Stomach (tissue), 9 donors: ENCODE data around the gene GSTM2. TPM values are rescaled to one million over a fixed set of nuclear protein-coding genes. Genes with fewer than 3 reads are reported as not detected.
"Not testable (repeated sequence)": the region's sequence is repeated elsewhere in the genome, so short reads cannot be mapped to it uniquely, and the experiment has no call there.

ENCODE experiments used
- DNase-seq, 2 donors: peaks; one replicate each; pipeline versions ENCODE4 v3.0.0 to v3.0.0-alpha.2; 2013 to 2019
- H3K27ac ChIP-seq, 5 donors: fragments of 200-600 bp in 4 of 5; sonication (generic) in 4 of 5; one replicate each; pipeline ENCODE4 v1.5.1; 2013 to 2019; ENCODE audit warnings: mild to moderate bottlenecking in 1 of 5, moderate library complexity in 1 of 5
- H3K27me3 ChIP-seq, 3 donors: fragments of 200-600 bp; sonication (generic); one replicate each; pipeline ENCODE4 v1.5.1; 2017 to 2019; ENCODE audit warnings: mixed run types in 1 of 3
- H3K36me3 ChIP-seq, 4 donors: fragments of 200-600 bp; sonication (generic); 1 replicate in 3 of 4; 2 replicates in 1 of 4; pipeline ENCODE4 v1.5.1; 2016 to 2019
- H3K4me1 ChIP-seq, 4 donors: fragments of 200-600 bp; sonication (generic); one replicate each; pipeline ENCODE4 v1.5.1; 2016 to 2019
- H3K4me3 ChIP-seq, 4 donors: fragments of 200-600 bp; sonication (generic) in 3 of 4; one replicate each; pipeline ENCODE4 v1.5.1; 2016 to 2019; ENCODE audit warnings: mild to moderate bottlenecking in 1 of 4
- H3K9me3 ChIP-seq, 4 donors: fragments of 200-600 bp; sonication (generic); one replicate each; pipeline ENCODE4 v1.5.1; 2016 to 2019
- EP300 ChIP-seq: sonication (generic); formaldehyde crosslinking; IDR thresholded peaks from one replicate; pipeline ENCODE4 v1.6.1; 2017; ENCODE audit warnings: antibody characterized with exemption
- POLR2A ChIP-seq, 4 donors: fragments of 450-650 bp; IDR thresholded peaks; one replicate each; pipeline ENCODE4 v1.6.1; 2016; ENCODE audit warnings: antibody characterized with exemption in 4 of 4, control low read depth in 2 of 4, mild to moderate bottlenecking in 1 of 4, moderate library complexity in 1 of 4
- POLR2AphosphoS5 ChIP-seq, 3 donors: sonication (generic); formaldehyde crosslinking; IDR thresholded peaks; one replicate each; pipeline ENCODE4 v1.6.1; 2016; ENCODE audit warnings: antibody characterized with exemption in 3 of 3
- WGBS, 5 donors: extraction: QIAGEN DNeasy Blood & Tissue Kit in 3 of 5; methylation state at CpG; one replicate each; pipeline versions ENCODE4 v1.1.5 to v1.1.7; 2013 to 2018; 5-methylcytosine and 5-hydroxymethylcytosine counted together
- intact Hi-C: fragments of 100-400 bp; cut with DNase I; formaldehyde crosslinking; loops from one replicate; pipeline ENCODE4 v1.15.1; 2023; ENCODE audit warnings: low total_unique reads
- polyA plus RNA-seq, 3 donors: library from polyadenylated mRNA; stranded (reverse); fragments of 200-250 nt; gene quantifications; one replicate each; pipeline ENCODE4 v1.2.3, GENCODE V29; 2013
- total RNA-seq, 5 donors: library from RNA; depleted of rRNA; stranded (reverse); fragments of >200 nt; gene quantifications; one replicate each; pipeline versions ENCODE4 v1.1.0 to v1.2.3, GENCODE V29; 2014 to 2016
- TF ChIP-seq, protein P1 (sequence below), 7 experiments: fragments of 450-650 bp in 4 of 7; fragments of 200-600 bp in 3 of 7; sonication (generic) in 3 of 7; IDR thresholded peaks; one replicate each; pipeline ENCODE4 v1.5.1; 2016 to 2019; ENCODE audit warnings: antibody characterized with exemption in 7 of 7, control low read depth in 2 of 7, mild to moderate bottlenecking in 1 of 7
- donor health status: healthy with polysubstance abuse.
- donor health status: Bipolar disorder and iron deficiency.
- donor health status: healthy.

GSTM2 gene
- total and polyA plus RNA-seq, 8 donors: 22.3 to 219 (median 124) TPM

DNA sequence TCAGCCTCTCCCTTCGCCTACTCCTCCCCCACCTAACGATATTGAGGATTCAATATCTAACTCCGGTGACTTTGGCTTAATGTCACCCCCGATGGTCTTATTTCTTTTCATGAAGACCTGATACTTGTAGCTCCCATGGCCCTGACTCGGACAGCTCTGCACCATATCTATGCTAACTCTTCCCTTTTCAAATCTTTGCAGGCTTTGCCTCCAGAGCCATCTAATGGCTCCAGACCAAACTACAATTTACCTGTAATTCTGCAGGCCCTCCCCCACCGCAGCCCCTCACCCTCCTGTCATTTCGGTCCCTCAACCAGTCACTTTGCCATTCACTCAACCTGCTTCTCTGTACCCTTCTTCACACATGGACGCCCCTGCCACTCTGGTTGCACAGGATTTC is 36.3 kb downstream of the GSTM2 start:
- H3K4me1 ChIP-seq: peaks cover 0 to 11% (median 2%) of the 10 kb centered on the region in 4 donors
- no peaks in the 10 kb centered on the region for H3K36me3 ChIP-seq
- no peak for DNase-seq
- H3K4me3 ChIP-seq: no peak overlapping the region
- TF ChIP-seq EP300 (no peak), POLR2AphosphoS5 (IDR thresholded peaks at IDR 0.05) (no peak), POLR2A (IDR thresholded peaks at IDR 0.05) (no peak)
- TF ChIP-seq, protein P1, sequence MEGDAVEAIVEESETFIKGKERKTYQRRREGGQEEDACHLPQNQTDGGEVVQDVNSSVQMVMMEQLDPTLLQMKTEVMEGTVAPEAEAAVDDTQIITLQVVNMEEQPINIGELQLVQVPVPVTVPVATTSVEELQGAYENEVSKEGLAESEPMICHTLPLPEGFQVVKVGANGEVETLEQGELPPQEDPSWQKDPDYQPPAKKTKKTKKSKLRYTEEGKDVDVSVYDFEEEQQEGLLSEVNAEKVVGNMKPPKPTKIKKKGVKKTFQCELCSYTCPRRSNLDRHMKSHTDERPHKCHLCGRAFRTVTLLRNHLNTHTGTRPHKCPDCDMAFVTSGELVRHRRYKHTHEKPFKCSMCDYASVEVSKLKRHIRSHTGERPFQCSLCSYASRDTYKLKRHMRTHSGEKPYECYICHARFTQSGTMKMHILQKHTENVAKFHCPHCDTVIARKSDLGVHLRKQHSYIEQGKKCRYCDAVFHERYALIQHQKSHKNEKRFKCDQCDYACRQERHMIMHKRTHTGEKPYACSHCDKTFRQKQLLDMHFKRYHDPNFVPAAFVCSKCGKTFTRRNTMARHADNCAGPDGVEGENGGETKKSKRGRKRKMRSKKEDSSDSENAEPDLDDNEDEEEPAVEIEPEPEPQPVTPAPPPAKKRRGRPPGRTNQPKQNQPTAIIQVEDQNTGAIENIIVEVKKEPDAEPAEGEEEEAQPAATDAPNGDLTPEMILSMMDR (IDR thresholded peaks at IDR 0.05): no peak
- peaks cover 0 to 16% (median 0%) of the 10 kb centered on the region in 4 donors for H3K9me3 ChIP-seq
- no peaks in the 10 kb centered on the region for H3K27me3 ChIP-seq
- intact Hi-C loops: no loop called here
- WGBS, 5 donors: 74 to 90% (median 79%) methylated on average over 8 of the region's 8 CpGs
- H3K27ac ChIP-seq: no peak overlapping the region

DNA sequence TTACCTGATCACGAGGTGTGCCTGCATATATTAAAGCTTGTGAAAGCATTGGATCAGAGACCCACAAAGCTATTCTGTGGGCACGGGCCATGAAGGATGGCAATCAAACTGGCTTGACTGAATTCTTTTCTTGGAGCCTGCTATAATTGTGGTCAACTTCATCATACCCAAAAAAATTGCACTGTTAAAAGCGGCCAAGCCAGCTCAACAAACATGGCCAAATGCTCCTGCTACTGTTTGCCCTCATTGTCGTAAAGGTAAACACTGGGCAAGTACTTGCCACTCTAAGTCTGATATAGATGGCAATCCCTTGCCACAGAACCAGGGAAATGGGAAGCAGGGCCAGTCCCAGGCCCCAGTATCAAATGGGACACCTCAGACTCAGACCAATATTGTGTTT is 37.6 kb downstream of the GSTM2 start:
- Histone ChIP-seq H3K36me3 (no peaks in the 10 kb centered on the region), H3K4me1 (peaks cover 0 to 11% (median 2%) of the 10 kb centered on the region in 4 donors), H3K4me3 (no peak overlapping the region), H3K27ac (peak overlapping the region in 4 of 5 donors; percentile 22 to 76 (median 40)), H3K9me3 (peaks cover 0 to 19% (median 0%) of the 10 kb centered on the region in 4 donors), H3K27me3 (no peaks in the 10 kb centered on the region)
- intact Hi-C loops: no loop called here
- TF ChIP-seq POLR2AphosphoS5 (IDR thresholded peaks at IDR 0.05) (peak in 2 of 3 donors; percentile 38 to 42), EP300 (no peak), POLR2A (IDR thresholded peaks at IDR 0.05) (no peak)
- TF ChIP-seq, protein P1 (IDR thresholded peaks at IDR 0.05): no peak
- peak in 1 of 2 donors; percentile 63 for DNase-seq
- WGBS, 5 donors: 38 to 76% (median 48%) methylated on average over 4 of the region's 4 CpGs

DNA sequence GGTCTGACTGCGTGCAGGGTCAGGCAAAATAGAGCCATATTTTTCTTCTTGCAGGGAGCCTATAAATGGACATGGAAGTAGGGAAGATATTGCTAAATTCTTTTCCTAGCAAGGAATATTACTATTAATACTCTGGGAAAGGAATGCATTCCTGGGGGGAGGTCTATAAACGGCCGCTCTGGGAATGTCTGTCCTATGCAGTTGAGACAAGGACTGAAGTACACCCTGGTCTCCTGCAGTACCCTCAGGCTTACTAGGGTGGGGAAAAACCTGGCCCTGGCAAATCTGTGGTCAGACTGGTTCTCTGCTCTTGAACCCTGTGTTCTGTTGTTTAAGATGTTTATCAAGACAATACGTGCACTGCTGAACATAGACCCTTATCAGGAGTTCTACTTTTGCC is 41.1 kb downstream of the GSTM2 start:
- H3K27ac ChIP-seq: not testable (repeated sequence)

DNA sequence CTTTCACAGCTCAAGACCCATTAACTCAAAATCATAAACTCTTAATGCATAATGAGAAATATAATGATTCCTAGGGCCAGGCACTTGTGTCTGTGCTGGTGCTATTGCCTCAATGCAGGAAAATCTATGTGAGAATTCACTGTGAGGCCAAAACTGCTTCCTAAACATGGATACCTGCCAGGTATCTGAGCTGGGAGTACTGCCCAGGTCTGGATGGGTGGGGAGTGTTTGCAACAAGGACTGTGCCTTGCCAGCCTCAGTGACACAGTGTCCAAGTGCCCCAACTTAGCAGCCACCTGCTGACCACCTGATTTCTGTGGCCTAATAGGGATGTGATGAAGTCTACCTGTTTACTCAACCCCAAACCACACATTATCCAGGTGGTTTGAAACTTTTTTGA is 42.0 kb downstream of the GSTM2 start:
- H3K4me3 ChIP-seq, intact Hi-C loops, H3K27ac ChIP-seq, H3K27me3 ChIP-seq, H3K36me3 ChIP-seq: not testable (repeated sequence)
- peaks cover 0 to 10% (median 4%) of the 10 kb centered on the region in 4 donors for H3K4me1 ChIP-seq
- DNase-seq: peak in 1 of 2 donors; percentile 66
- peaks cover 0 to 11% (median 0%) of the 10 kb centered on the region in 4 donors for H3K9me3 ChIP-seq

More for the DNA sequence above, 41.1 kb downstream of the GSTM2 start:
- H3K9me3 ChIP-seq: peaks cover 0 to 11% (median 0%) of the 10 kb centered on the region in 4 donors
- H3K4me1 ChIP-seq: peaks cover 0 to 11% (median 4%) of the 10 kb centered on the region in 4 donors
- WGBS, 5 donors: 59 to 90% (median 73%) methylated on average over 4 of the region's 4 CpGs
- DNase-seq, intact Hi-C loops, H3K36me3 ChIP-seq, H3K27me3 ChIP-seq, H3K4me3 ChIP-seq: not testable (repeated sequence)

DNA sequence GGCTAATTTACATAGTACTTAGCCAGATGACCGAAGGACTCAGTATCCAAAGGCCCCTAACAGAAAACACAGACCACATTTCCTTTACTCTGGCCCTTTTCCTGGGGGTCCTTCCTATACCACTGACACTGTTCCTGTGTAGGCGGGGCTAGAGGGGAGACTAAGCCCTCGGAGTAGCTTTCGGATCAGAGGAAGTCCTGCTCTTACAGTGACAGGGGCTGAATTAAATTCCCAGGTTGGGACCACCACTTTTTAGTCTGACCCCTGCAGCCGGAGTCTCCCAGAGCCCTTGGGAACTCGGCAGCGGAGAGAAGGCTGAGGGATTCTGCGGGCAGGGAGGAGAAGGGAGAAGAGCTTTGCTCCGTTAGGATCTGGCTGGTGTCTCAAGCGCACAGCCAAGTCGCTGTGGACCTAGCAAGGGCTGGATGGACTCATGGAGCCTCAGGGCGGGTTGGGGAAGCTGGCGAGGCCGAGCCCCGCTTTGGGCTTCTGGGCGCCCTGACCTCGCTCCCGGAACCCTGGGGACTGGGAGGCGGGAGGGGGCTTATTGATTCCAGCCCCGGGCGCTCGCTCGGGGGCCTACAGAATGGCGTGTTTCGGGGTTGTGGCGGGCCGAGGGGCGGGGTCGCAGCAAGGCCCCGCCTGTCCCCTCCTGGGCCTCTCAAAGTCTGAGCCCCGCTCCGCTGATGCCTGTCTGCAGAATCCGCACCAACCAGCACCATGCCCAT is 43.9 kb downstream of the GSTM2 start, which contains the start of gene GSTM5:
GSTM5 (plus strand) TSS at position 659 of the 728 bp plus-strand sequence; CDS start at position 721, 62 bp downstream.
- H3K27me3 ChIP-seq, H3K36me3 ChIP-seq, H3K4me1 ChIP-seq, intact Hi-C loops: not testable (repeated sequence)
- Histone ChIP-seq H3K27ac (peak within 1 kb of the TSS in 3 of 5 donors; percentile 38 to 58 (median 53)), H3K4me3 (peak within 1 kb of the TSS; percentile 32 to 42 (median 36)), H3K9me3 (peaks cover 0 to 11% (median 0%) of the 10 kb centered on the region in 4 donors)
- peak in 1 of 2 donors; percentile 61 for DNase-seq
- 36 to 68% (median 44%) methylated on average over 8 to 33 of the region's 33 CpGs for WGBS, 5 donors
